H9 (cell line): ENCODE results near the gene FAM72A. TPM values are rescaled to one million over a fixed set of nuclear protein-coding genes. Genes with fewer than 3 reads are reported as not detected.
"Not testable (repeated sequence)": the region's sequence is repeated elsewhere in the genome, so short reads cannot be mapped to it uniquely, and the experiment has no call there.

Experiments used
- DNase-seq: peaks from one replicate; pipeline ENCODE4 v3.0.0-alpha.2; 2017
- H2AFZ ChIP-seq: one replicate; pipeline ENCODE4 v1.6.1; 2013; ENCODE audit warnings: mild to moderate bottlenecking, low read length, control low read depth, moderate library complexity
- H2AK5ac ChIP-seq: 2 replicates; pipeline ENCODE4 v1.6.1; 2013; ENCODE audit warnings: low read length, control low read depth, mixed read lengths; ENCODE audit not compliant: insufficient read length
- H2BK120ac ChIP-seq: one replicate; pipeline ENCODE4 v1.6.1; 2013; ENCODE audit warnings: low read depth, mild to moderate bottlenecking, low read length, control low read depth, inconsistent platforms; ENCODE audit not compliant: poor library complexity, severe bottlenecking
- H2BK12ac ChIP-seq: 2 replicates; pipeline ENCODE4 v1.6.1; 2013; ENCODE audit warnings: low read length, control low read depth, mixed read lengths, low read depth; ENCODE audit not compliant: insufficient read length
- H2BK15ac ChIP-seq: 2 replicates; pipeline ENCODE4 v1.6.1; 2013; ENCODE audit warnings: low read depth, low read length, control low read depth
- H2BK20ac ChIP-seq: one replicate; pipeline ENCODE4 v1.6.1; 2013; ENCODE audit warnings: low read depth, mild to moderate bottlenecking, low read length, control low read depth, inconsistent platforms; ENCODE audit not compliant: poor library complexity, severe bottlenecking
- H2BK5ac ChIP-seq: 2 replicates; pipeline ENCODE4 v1.6.1; 2013; ENCODE audit warnings: low read length, control low read depth, mixed read lengths; ENCODE audit not compliant: insufficient read length
- H3K14ac ChIP-seq: 2 replicates; pipeline ENCODE4 v1.6.1; 2013; ENCODE audit warnings: low read length, control low read depth; ENCODE audit not compliant: insufficient read depth
- H3K18ac ChIP-seq: 2 replicates; pipeline ENCODE4 v1.6.1; 2013; ENCODE audit warnings: low read depth, mild to moderate bottlenecking, mixed read lengths, low read length, control low read depth; ENCODE audit not compliant: insufficient read length
- H3K23ac ChIP-seq: 2 replicates; pipeline ENCODE4 v1.6.1; 2013; ENCODE audit warnings: low read length, control low read depth, mixed read lengths, low read depth; ENCODE audit not compliant: insufficient read length
- H3K23me2 ChIP-seq: 2 replicates; pipeline ENCODE4 v1.6.1; 2013; ENCODE audit warnings: low read depth, mild to moderate bottlenecking, mixed read lengths, low read length, control low read depth; ENCODE audit not compliant: insufficient read length, poor library complexity, severe bottlenecking
- H3K27ac ChIP-seq: 2 replicates; pipeline ENCODE4 v1.5.1; 2013; ENCODE audit warnings: low read length, control low read depth, mixed read lengths, low read depth; ENCODE audit not compliant: insufficient read length
- H3K27me3 ChIP-seq: 2 replicates; pipeline ENCODE4 v1.6.1; 2013; ENCODE audit warnings: low read length, control low read depth, inconsistent platforms; ENCODE audit not compliant: insufficient read depth
- H3K4ac ChIP-seq: 2 replicates; pipeline ENCODE4 v1.6.1; 2013; ENCODE audit warnings: low read depth, mild to moderate bottlenecking, control low read depth, inconsistent platforms, low read length, moderate library complexity
- H3K4me1 ChIP-seq: 2 replicates; pipeline ENCODE4 v1.6.1; 2013; ENCODE audit warnings: low read length, control low read depth, inconsistent platforms; ENCODE audit not compliant: insufficient read depth
- H3K4me2 ChIP-seq: 2 replicates; pipeline ENCODE4 v1.6.1; 2013; ENCODE audit warnings: low read length, control low read depth, mixed read lengths; ENCODE audit not compliant: insufficient read length, insufficient read depth
- H3K56ac ChIP-seq: 2 replicates; pipeline ENCODE4 v1.6.1; 2013; ENCODE audit warnings: low read depth, mild to moderate bottlenecking, mixed read lengths, low read length, control low read depth; ENCODE audit not compliant: insufficient read length
- H3K79me1 ChIP-seq: 2 replicates; pipeline ENCODE4 v1.6.1; 2013; ENCODE audit warnings: low read depth, mild to moderate bottlenecking, moderate library complexity, low read length, control low read depth, inconsistent platforms; ENCODE audit not compliant: insufficient read depth, poor library complexity, severe bottlenecking
- H3K79me2 ChIP-seq: 2 replicates; pipeline ENCODE4 v1.6.1; 2013; ENCODE audit warnings: low read length, control low read depth, inconsistent platforms; ENCODE audit not compliant: insufficient read depth
- H3K9ac ChIP-seq: 2 replicates; pipeline ENCODE4 v1.6.1; 2013; ENCODE audit warnings: low read length, control low read depth, mixed read lengths; ENCODE audit not compliant: insufficient read length; ENCODE audit errors: extremely low read depth
- H3K9me3 ChIP-seq: one replicate; pipeline ENCODE4 v1.6.1; 2013; ENCODE audit warnings: low read depth, low read length, inconsistent platforms; ENCODE audit not compliant: control insufficient read depth
- H3T11ph ChIP-seq: one replicate; pipeline ENCODE4 v1.6.1; 2013; ENCODE audit warnings: mild to moderate bottlenecking, low read length, control low read depth, inconsistent platforms
- H4K20me1 ChIP-seq: one replicate; pipeline ENCODE4 v1.6.1; 2013; ENCODE audit not compliant: control insufficient read depth, insufficient read length, insufficient read depth
- H4K5ac ChIP-seq: 2 replicates; pipeline ENCODE4 v1.6.1; 2013; ENCODE audit warnings: low read depth, mild to moderate bottlenecking, mixed read lengths, low read length, control low read depth; ENCODE audit not compliant: insufficient read length
- H4K8ac ChIP-seq: replicated peaks from 2 replicates; pipeline ENCODE4 v1.6.1; 2013; ENCODE audit warnings: low read length, control low read depth, mixed read lengths, low read depth; ENCODE audit not compliant: insufficient read length
- H4K91ac ChIP-seq: 2 replicates; pipeline ENCODE4 v1.6.1; 2013; ENCODE audit warnings: low read depth, mild to moderate bottlenecking, moderate library complexity, mixed read lengths, low read length, control low read depth; ENCODE audit not compliant: insufficient read length
- H3K27ac Mint-ChIP-seq, 3 experiments: 2 replicates in 2 of 3; 3 replicates in 1 of 3; pipeline ENCODE4 v1.8.0; 2020 to 2021; ENCODE audit warnings: mixed read lengths in 3 of 3, mild to moderate bottlenecking in 1 of 3, moderate library complexity in 1 of 3
- H3K27me3 Mint-ChIP-seq: 2 replicates; pipeline ENCODE4 v1.8.0; 2021; ENCODE audit warnings: low read depth, mild to moderate bottlenecking, moderate library complexity, mixed read lengths
- H3K36me3 Mint-ChIP-seq, 3 experiments: 2 replicates in 2 of 3; 3 replicates in 1 of 3; pipeline ENCODE4 v1.8.0; 2020 to 2021; ENCODE audit warnings: low read depth in 3 of 3, mixed read lengths in 3 of 3; ENCODE audit not compliant: insufficient read depth in 1 of 3
- H3K4me1 Mint-ChIP-seq, 2 experiments: 2 replicates each; pipeline ENCODE4 v1.8.0; 2020; ENCODE audit warnings: mixed read lengths in 2 of 2
- H3K4me3 Mint-ChIP-seq, 2 experiments: 2 replicates in 1 of 2; 3 replicates in 1 of 2; pipeline ENCODE4 v1.8.0; 2020 to 2021; ENCODE audit warnings: mild to moderate bottlenecking in 2 of 2, mixed read lengths in 2 of 2, moderate library complexity in 1 of 2
- H3K9me3 Mint-ChIP-seq, 2 experiments: 2 replicates in 1 of 2; 3 replicates in 1 of 2; pipeline ENCODE4 v1.8.0; 2020; ENCODE audit warnings: mild to moderate bottlenecking in 2 of 2, mixed read lengths in 2 of 2, moderate library complexity in 1 of 2
- WGBS: extraction: QIAGEN DNeasy Blood & Tissue Kit; methylation state at CpG from one replicate; pipeline ENCODE4 v1.1.7; 2013; ENCODE audit warnings: missing lambda C conversion rate, low lambda C conversion rate, mixed read lengths; ENCODE audit not compliant: insufficient read length; ENCODE audit errors: extremely low coverage; 5-methylcytosine and 5-hydroxymethylcytosine counted together
- total RNA-seq: library from RNA; stranded (reverse); gene quantifications from 2 replicates; pipeline ENCODE4 v1.2.1, GENCODE V29; 2021

FAM72A gene
- total RNA-seq, 1 experiment from 2014 or later = 10.5 TPM

DNA sequence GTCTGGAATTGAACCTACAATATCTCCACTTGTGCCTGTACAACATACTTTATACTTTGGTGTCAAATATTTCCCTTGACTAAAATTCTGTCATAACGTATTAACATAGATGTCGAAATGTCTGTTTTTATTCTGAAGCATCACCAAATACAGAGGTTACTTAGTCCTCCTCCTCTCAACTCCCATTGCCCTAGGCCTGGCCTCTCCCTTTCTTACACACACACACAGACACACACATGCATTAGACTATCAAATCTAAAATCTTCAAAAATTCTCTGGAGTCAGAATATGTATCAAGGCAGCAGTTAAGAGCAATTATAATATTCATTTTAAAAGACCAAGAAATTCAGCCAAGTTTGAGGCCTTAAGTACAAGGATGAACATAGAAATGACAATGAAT, 7.5 kb downstream of the FAM72A start:
- not testable (repeated sequence) for H2BK12ac ChIP-seq, H3K79me1 ChIP-seq, H3K56ac ChIP-seq, H2BK120ac ChIP-seq, H3K9ac ChIP-seq, H3K27me3 Mint-ChIP-seq, H3K4ac ChIP-seq, H4K8ac ChIP-seq, H3K36me3 Mint-ChIP-seq, H3K27ac Mint-ChIP-seq, H3K4me2 ChIP-seq, H2AK5ac ChIP-seq, DNase-seq, H4K5ac ChIP-seq, H3K9me3 Mint-ChIP-seq, H2BK15ac ChIP-seq, H3T11ph ChIP-seq, H2AFZ ChIP-seq, H3K4me1 ChIP-seq, H3K79me2 ChIP-seq, H3K4me3 Mint-ChIP-seq, H2BK20ac ChIP-seq, H3K27ac ChIP-seq, H3K18ac ChIP-seq, H3K9me3 ChIP-seq, H3K23me2 ChIP-seq, H4K20me1 ChIP-seq, H4K91ac ChIP-seq, H3K14ac ChIP-seq, H3K23ac ChIP-seq, H3K27me3 ChIP-seq, H2BK5ac ChIP-seq, H3K4me1 Mint-ChIP-seq
- no CpG with 5 or more reads among the region's 2 CpGs for WGBS

DNA sequence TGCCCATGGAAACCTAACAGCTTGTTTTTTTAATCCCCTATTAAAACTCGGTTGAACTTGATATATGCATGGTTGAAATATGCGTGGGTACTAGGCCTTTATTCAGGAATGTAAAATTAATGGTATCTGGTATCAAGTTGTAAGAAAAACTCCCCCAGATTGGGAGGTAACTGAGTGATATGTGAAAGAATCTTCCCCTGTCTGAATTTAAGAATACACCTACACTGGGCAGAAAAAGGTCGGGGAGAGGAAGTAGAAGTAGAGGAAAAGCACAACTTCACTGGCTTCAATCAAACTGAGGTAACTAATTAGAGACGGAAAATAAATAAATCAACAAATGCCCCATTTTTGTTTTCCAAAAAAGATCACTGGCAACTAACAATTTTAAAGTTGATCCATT, 15.8 kb downstream of the FAM72A start:
- H4K20me1 ChIP-seq = not testable (repeated sequence)

More for the DNA sequence above, 15.8 kb downstream of the FAM72A start:
- not testable (repeated sequence) for H3K4me1 Mint-ChIP-seq, H2BK5ac ChIP-seq, H3K27ac ChIP-seq, H3K4ac ChIP-seq, H3K23me2 ChIP-seq, H3K9me3 Mint-ChIP-seq, H3K56ac ChIP-seq, H3K4me3 Mint-ChIP-seq, H3K4me2 ChIP-seq, H2BK20ac ChIP-seq, H3K4me1 ChIP-seq, H3K79me1 ChIP-seq, H3K27ac Mint-ChIP-seq, H3K23ac ChIP-seq, H3K79me2 ChIP-seq, H3K14ac ChIP-seq, H2AK5ac ChIP-seq, H2BK12ac ChIP-seq, H3K36me3 Mint-ChIP-seq, H3K27me3 Mint-ChIP-seq, H3K9me3 ChIP-seq, H4K5ac ChIP-seq, DNase-seq, H4K8ac ChIP-seq, H2BK120ac ChIP-seq, H3K27me3 ChIP-seq, H2AFZ ChIP-seq, H3T11ph ChIP-seq, H3K9ac ChIP-seq, H4K91ac ChIP-seq, H3K18ac ChIP-seq, H2BK15ac ChIP-seq
- no CpG with 5 or more reads among the region's 4 CpGs for WGBS
